Measurements from ENCODE around the gene RELT.

DNA sequence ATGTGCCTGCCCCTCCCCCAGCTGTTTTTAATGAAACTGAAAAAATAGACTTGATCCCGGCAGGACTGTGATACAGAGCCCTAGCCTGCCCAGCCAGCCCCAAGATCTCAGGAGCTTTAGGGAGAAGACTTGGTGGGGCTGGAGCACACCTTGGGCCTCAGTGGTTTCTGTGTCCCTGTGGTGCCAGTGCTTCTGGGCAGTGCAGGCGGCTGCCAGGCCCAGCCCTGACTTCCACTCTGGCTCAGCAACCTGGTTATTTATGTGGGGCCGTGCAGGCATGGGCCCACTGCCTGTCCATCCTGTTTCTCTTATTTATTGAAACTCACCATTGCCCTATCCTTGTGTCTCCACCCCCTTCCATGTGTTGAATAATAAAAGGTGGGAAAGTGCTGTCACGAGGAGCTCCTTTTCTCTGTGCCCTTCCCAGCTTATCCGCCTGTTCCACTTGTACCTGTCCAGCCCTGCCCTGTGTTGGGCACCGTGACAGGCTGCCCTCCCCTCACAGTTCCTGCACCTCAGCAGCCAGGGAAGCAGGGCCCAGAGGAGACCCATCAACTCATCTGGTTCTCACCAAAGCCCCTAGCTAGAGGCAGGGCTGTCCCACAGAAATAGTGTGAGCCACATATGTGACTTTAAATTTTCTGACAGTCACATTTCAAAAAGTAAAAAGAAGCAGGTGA lies 20.2 kb downstream of the RELT start:
- TF ChIP-seq, protein P1, sequence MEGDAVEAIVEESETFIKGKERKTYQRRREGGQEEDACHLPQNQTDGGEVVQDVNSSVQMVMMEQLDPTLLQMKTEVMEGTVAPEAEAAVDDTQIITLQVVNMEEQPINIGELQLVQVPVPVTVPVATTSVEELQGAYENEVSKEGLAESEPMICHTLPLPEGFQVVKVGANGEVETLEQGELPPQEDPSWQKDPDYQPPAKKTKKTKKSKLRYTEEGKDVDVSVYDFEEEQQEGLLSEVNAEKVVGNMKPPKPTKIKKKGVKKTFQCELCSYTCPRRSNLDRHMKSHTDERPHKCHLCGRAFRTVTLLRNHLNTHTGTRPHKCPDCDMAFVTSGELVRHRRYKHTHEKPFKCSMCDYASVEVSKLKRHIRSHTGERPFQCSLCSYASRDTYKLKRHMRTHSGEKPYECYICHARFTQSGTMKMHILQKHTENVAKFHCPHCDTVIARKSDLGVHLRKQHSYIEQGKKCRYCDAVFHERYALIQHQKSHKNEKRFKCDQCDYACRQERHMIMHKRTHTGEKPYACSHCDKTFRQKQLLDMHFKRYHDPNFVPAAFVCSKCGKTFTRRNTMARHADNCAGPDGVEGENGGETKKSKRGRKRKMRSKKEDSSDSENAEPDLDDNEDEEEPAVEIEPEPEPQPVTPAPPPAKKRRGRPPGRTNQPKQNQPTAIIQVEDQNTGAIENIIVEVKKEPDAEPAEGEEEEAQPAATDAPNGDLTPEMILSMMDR (IDR thresholded peaks at IDR 0.05; ENCODE audit: low read depth, low read length, poor library complexity, severe bottlenecking) = no peak
- no peak for TF ChIP-seq EZH2phosphoT487 (IDR thresholded peaks at IDR 0.05; ENCODE audit: borderline replicate concordance, low read length)

Measured in DOHH2 (cell line).